Heart left ventricle (tissue), 16 donors: ENCODE results near the gene TFF3. TPM values are rescaled to one million over a fixed set of nuclear protein-coding genes. Genes with fewer than 3 reads are reported as not detected.

Experiments used
- ATAC-seq, 4 donors: fragments of 200-7000 bp; cut with Tn5 transposase; one replicate each; pipeline ENCODE4 v1.9.1; 2020 to 2022; ENCODE audit warnings: moderate library complexity in 4 of 4, mild to moderate bottlenecking in 3 of 4, moderate number of reproducible peaks in 1 of 4
- DNase-seq, 5 donors: peaks; one replicate each; pipeline ENCODE4 v3.0.0-alpha.2; 2020
- H3K27ac ChIP-seq, 12 donors: fragments of 200-600 bp; sonication (generic) in 4 of 12; one replicate each; pipeline versions ENCODE4 v1.5.0 to v1.8.0; 2016 to 2022; ENCODE audit warnings: mild to moderate bottlenecking in 2 of 12
- H3K27me3 ChIP-seq, 9 donors: fragments of 200-600 bp; sonication (generic) in 2 of 9; one replicate each; pipeline versions ENCODE4 v1.5.1 to v1.8.0; 2016 to 2022; ENCODE audit warnings: mild to moderate bottlenecking in 3 of 9
- H3K36me3 ChIP-seq, 9 donors: fragments of 200-600 bp; sonication (generic) in 2 of 9; one replicate each; pipeline versions ENCODE4 v1.5.0 to v1.8.0; 2018 to 2022; ENCODE audit warnings: mild to moderate bottlenecking in 2 of 9
- H3K4me1 ChIP-seq, 12 donors: fragments of 200-600 bp; sonication (generic) in 4 of 12; one replicate each; pipeline versions ENCODE4 v1.5.0 to v1.8.0; 2016 to 2022; ENCODE audit warnings: mild to moderate bottlenecking in 3 of 12
- H3K4me3 ChIP-seq, 12 donors: fragments of 200-600 bp; sonication (generic) in 4 of 12; one replicate each; pipeline versions ENCODE4 v1.5.0 to v1.8.0; 2017 to 2022; ENCODE audit warnings: mild to moderate bottlenecking in 9 of 12, moderate library complexity in 4 of 12
- H3K9me3 ChIP-seq, 12 donors: fragments of 200-600 bp; sonication (generic) in 4 of 12; one replicate each; pipeline versions ENCODE4 v1.5.0 to v1.8.0; 2016 to 2022; ENCODE audit warnings: mild to moderate bottlenecking in 1 of 12
- CTCF ChIP-seq, 12 donors: fragments of 200-600 bp; sonication (generic) in 4 of 12; IDR thresholded peaks; one replicate each; pipeline versions ENCODE4 v1.5.0 to v1.8.0; 2018 to 2022; ENCODE audit warnings: antibody characterized with exemption in 12 of 12, mild to moderate bottlenecking in 5 of 12
- POLR2A ChIP-seq, 2 donors: fragments of 450-650 bp; IDR thresholded peaks; one replicate each; pipeline ENCODE4 v1.6.1; 2017; ENCODE audit warnings: antibody characterized with exemption in 2 of 2, mild to moderate bottlenecking in 2 of 2, moderate library complexity in 2 of 2
- WGBS, 4 donors: extraction: QIAGEN DNeasy Blood & Tissue Kit in 2 of 4; methylation state at CpG; one replicate each; pipeline versions ENCODE4 v1.1.5 to v1.1.7; 2013 to 2018; 5-methylcytosine and 5-hydroxymethylcytosine counted together
- intact Hi-C, 10 donors: fragments of 100-400 bp; cut with DNase I; formaldehyde crosslinking; loops; one replicate each; pipeline versions ENCODE4 v1.11.1 to v1.14.2; 2022
- polyA plus RNA-seq, 2 donors: library from polyadenylated mRNA; stranded (reverse); fragments of 200-250 nt; gene quantifications; one replicate each; pipeline ENCODE4 v1.2.3, GENCODE V29; 2013
- total RNA-seq, 9 donors: library from RNA; depleted of rRNA in 2 of 9; stranded (reverse); fragments of >200 nt in 2 of 9; fragmentation: NEBNext Ultra II Directional in 3 of 9; extraction: Animal tissue kit (Norgen Biotek cat#: 25700) in 3 of 9; gene quantifications; one replicate each; pipeline versions ENCODE4 v1.1.0 to v1.2.4, GENCODE V29; 2016 to 2023
- donor health status: ischemic (EF 13 %, LVEDD 7.1; RV severe dilation, severe dysfunction).
- donor health status: healthy with polysubstance abuse.
- donor health status: DM: no; HTN: yes; CAD: no.
- donor health status: DM: no; HTN: no; CAD: no.
- donor health status: ischemic (EF 25% LVEDD 6.9; RV normal size, moderate dysfunction).
- donor health status: ischemic (EF 25% LVEDD 5.7; RV mildly dilated, moderate dysfunction).
- donor health status: healthy.
- donor health status: DM: yes; HTN: yes; CAD: no.
- donor health status: ischemic (EF 35%, LVEDD 5.7; RV mildly dilated, moderate dysfunction).
- donor health status: nonischemic (EF 11% LVEDD 7.7; RV severe dilation, severe dysfunction).
- donor health status: DM: yes; HTN: yes; CAD: no.
- donor health status: PGD.
- donor health status: ischemic (EF 29% LVEDD 5.4; RV normal size, mild dysfunction).
- donor health status: nonischemic (EF 23%, LVEDD 6.1; RV moderate dilation, normal function).

TFF3 gene
- total and polyA plus RNA-seq, 11 donors: 0.75 to 10.8 (median 3.0) TPM

GRCh38 chr21:42310411-42311001 lies 4.7 kb downstream of the TFF3 start:
- no peak overlapping the region for H3K27ac ChIP-seq
- ATAC-seq (no peak), DNase-seq (no peak)
- H3K27me3 ChIP-seq: peaks cover 0 to 30% (median 3%) of the 10 kb centered on the region in 9 donors
- no peak for TF ChIP-seq CTCF (IDR thresholded peaks at IDR 0.05)
- no peak for TF ChIP-seq POLR2A (IDR thresholded peaks at IDR 0.05)
- H3K9me3 ChIP-seq: no peaks in the 10 kb centered on the region
- no peaks in the 10 kb centered on the region for H3K36me3 ChIP-seq
- intact Hi-C loops: loop anchor here in 5 of 10 donors (5.0 to 10.0 kb wide), 4 partner anchors 134 to 163 kb away; no protein-coding TSS in a partner anchor
- no peak overlapping the region for H3K4me3 ChIP-seq
- 78 to 91% (median 83%) methylated on average over 11 to 12 of the region's 12 CpGs for WGBS, 4 donors
- H3K4me1 ChIP-seq: peaks cover 0 to 30% (median 16%) of the 10 kb centered on the region in 12 donors

GRCh38 chr21:42309753-42310213 lies 5.4 kb downstream of the TFF3 start:
- H3K27me3 ChIP-seq: peaks cover 0 to 30% (median 3%) of the 10 kb centered on the region in 9 donors
- TF ChIP-seq CTCF (IDR thresholded peaks at IDR 0.05) (peak; percentile 58 to 76 (median 71)), POLR2A (IDR thresholded peaks at IDR 0.05) (no peak)
- H3K36me3 ChIP-seq: no peaks in the 10 kb centered on the region
- intact Hi-C loops: loop anchor here in 6 of 10 donors (5.0 to 10.0 kb wide), 6 partner anchors 75 to 162 kb away; no protein-coding TSS in a partner anchor
- no peak overlapping the region for H3K27ac ChIP-seq
- WGBS, 4 donors: 16 to 25% (median 21%) methylated on average over 15 to 22 of the region's 22 CpGs
- ATAC-seq (peak; percentile 6 to 68 (median 48)), DNase-seq (peak in 1 of 5 donors; percentile 52)
- H3K4me1 ChIP-seq: peaks cover 0 to 30% (median 15%) of the 10 kb centered on the region in 12 donors
- no peaks in the 10 kb centered on the region for H3K9me3 ChIP-seq
- no peak overlapping the region for H3K4me3 ChIP-seq

- no peak overlapping the region for H3K27ac ChIP-seq
- peaks cover 0 to 30% (median 15%) of the 10 kb centered on the region in 12 donors for H3K4me1 ChIP-seq
- peaks cover 0 to 30% (median 3%) of the 10 kb centered on the region in 9 donors for H3K27me3 ChIP-seq
- no peak for TF ChIP-seq POLR2A (IDR thresholded peaks at IDR 0.05)
- ATAC-seq (peak in 1 of 4 donors; percentile 3), DNase-seq (no peak)
- no peaks in the 10 kb centered on the region for H3K9me3 ChIP-seq
- no peak overlapping the region for H3K4me3 ChIP-seq
- WGBS, 4 donors: 57 to 64% (median 58%) methylated on average over 23 of the region's 23 CpGs
- no peaks in the 10 kb centered on the region for H3K36me3 ChIP-seq
- intact Hi-C loops: loop anchor here in 2 of 10 donors (10.0 kb wide), 2 partner anchors 74 to 144 kb away; no protein-coding TSS in a partner anchor
These were observed 6.1 kb downstream of the TFF3 start for GRCh38 chr21:42308914-42309752.

GRCh38 chr21:42308161-42308913 lies 6.9 kb downstream of the TFF3 start:
- peaks cover 0 to 30% (median 3%) of the 10 kb centered on the region in 9 donors for H3K27me3 ChIP-seq

More at GRCh38 chr21:42308161-42308913, 6.9 kb downstream of the TFF3 start:
- H3K4me1 ChIP-seq: peaks cover 0 to 25% (median 11%) of the 10 kb centered on the region in 12 donors
- WGBS, 4 donors: 85 to 92% (median 87%) methylated on average over 11 to 17 of the region's 17 CpGs
- H3K4me3 ChIP-seq: no peak overlapping the region
- ATAC-seq (peak in 1 of 4 donors; percentile 24), DNase-seq (no peak)
- intact Hi-C loops: loop anchor here in 2 of 10 donors (10.0 kb wide), 2 partner anchors 74 to 144 kb away; no protein-coding TSS in a partner anchor
- H3K9me3 ChIP-seq: no peaks in the 10 kb centered on the region
- H3K27ac ChIP-seq: no peak overlapping the region
- H3K36me3 ChIP-seq: no peaks in the 10 kb centered on the region
- TF ChIP-seq POLR2A (IDR thresholded peaks at IDR 0.05) (no peak), CTCF (IDR thresholded peaks at IDR 0.05) (no peak)
